ENCODE data around the gene CHRDL2.

Gene CHRDL2

DNA sequence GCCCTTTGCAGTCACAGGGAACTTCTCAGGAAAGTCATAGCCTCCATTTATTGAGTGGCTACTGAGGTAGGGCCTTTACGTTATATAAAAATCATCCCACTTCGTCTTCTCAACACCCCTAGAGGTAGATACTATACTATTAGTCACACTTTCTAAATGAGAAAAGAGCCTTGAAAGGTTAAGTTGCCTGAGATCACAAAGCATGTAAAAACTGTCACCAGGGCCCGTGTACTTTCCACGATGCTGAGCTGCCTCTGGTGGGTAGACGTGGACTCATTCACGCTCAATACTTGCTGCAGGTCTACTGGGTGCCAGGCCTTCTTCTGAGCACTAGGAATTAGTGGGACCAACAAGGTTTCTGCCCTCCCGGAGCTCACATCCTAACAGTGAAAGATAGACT, 16.3 kb downstream of the CHRDL2 start:
- Histone ChIP-seq H3K4me3 (replicated peaks; ENCODE audit: low read depth, low read length) (no peak overlapping the region), H3K27me3 (replicated peaks; ENCODE audit: control insufficient read depth, insufficient read depth, low read length) (no peaks in the 10 kb centered on the region), H3K36me3 (ENCODE audit: control insufficient read depth, insufficient read depth, low read length) (no peaks in the 10 kb centered on the region)
- TF ChIP-seq, protein P1, sequence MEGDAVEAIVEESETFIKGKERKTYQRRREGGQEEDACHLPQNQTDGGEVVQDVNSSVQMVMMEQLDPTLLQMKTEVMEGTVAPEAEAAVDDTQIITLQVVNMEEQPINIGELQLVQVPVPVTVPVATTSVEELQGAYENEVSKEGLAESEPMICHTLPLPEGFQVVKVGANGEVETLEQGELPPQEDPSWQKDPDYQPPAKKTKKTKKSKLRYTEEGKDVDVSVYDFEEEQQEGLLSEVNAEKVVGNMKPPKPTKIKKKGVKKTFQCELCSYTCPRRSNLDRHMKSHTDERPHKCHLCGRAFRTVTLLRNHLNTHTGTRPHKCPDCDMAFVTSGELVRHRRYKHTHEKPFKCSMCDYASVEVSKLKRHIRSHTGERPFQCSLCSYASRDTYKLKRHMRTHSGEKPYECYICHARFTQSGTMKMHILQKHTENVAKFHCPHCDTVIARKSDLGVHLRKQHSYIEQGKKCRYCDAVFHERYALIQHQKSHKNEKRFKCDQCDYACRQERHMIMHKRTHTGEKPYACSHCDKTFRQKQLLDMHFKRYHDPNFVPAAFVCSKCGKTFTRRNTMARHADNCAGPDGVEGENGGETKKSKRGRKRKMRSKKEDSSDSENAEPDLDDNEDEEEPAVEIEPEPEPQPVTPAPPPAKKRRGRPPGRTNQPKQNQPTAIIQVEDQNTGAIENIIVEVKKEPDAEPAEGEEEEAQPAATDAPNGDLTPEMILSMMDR (IDR thresholded peaks at IDR 0.05; ENCODE audit: insufficient read depth, low read length, poor library complexity, severe bottlenecking): no peak
- DNase-seq (ENCODE audit: extremely low read depth, insufficient read length): no peak

DNA sequence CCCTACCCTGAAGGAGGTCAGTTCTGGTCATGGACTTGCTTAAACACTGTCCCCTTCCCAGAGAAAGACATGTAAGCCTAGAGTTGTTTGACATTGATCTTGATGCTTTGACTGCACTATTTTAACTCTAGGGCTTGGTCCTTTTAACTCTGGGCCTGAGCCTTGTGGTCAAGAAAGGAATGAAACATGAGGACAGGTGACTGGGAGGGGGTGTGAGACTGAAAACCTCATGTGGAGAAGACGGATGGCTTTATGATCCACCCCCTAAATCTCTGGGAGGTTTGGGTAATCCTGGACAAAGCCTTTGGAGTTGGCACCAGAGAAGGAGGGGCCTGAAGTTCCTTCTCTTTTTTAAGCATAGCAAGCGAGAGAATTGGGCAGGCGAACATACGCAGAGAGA, 17.5 kb downstream of the CHRDL2 start:
- TF ChIP-seq, protein P1 (IDR thresholded peaks at IDR 0.05; ENCODE audit: insufficient read depth, low read length, poor library complexity, severe bottlenecking): no peak
- no peak for DNase-seq (ENCODE audit: extremely low read depth, insufficient read length)
- no peaks in the 10 kb centered on the region for H3K27me3 ChIP-seq (replicated peaks; ENCODE audit: control insufficient read depth, insufficient read depth, low read length)
- no peak overlapping the region for H3K4me3 ChIP-seq (replicated peaks; ENCODE audit: low read depth, low read length)
- no peaks in the 10 kb centered on the region for H3K36me3 ChIP-seq (ENCODE audit: control insufficient read depth, insufficient read depth, low read length)

GRCh38 chr11:74710281-74710938, 20.8 kb downstream of the CHRDL2 start:
- Histone ChIP-seq H3K27me3 (replicated peaks; ENCODE audit: control insufficient read depth, insufficient read depth, low read length) (no peaks in the 10 kb centered on the region), H3K36me3 (ENCODE audit: control insufficient read depth, insufficient read depth, low read length) (no peaks in the 10 kb centered on the region), H3K4me3 (replicated peaks; ENCODE audit: low read depth, low read length) (no peak overlapping the region)
- TF ChIP-seq, protein P1 (IDR thresholded peaks at IDR 0.05; ENCODE audit: insufficient read depth, low read length, poor library complexity, severe bottlenecking): no peak
- no peak for DNase-seq (ENCODE audit: extremely low read depth, insufficient read length)

- no peak for DNase-seq (ENCODE audit: extremely low read depth, insufficient read length)
- TF ChIP-seq, protein P1 (IDR thresholded peaks at IDR 0.05; ENCODE audit: insufficient read depth, low read length, poor library complexity, severe bottlenecking): no peak
- Histone ChIP-seq H3K4me3 (replicated peaks; ENCODE audit: low read depth, low read length) (no peak overlapping the region), H3K27me3 (replicated peaks; ENCODE audit: control insufficient read depth, insufficient read depth, low read length) (no peaks in the 10 kb centered on the region), H3K36me3 (ENCODE audit: control insufficient read depth, insufficient read depth, low read length) (no peaks in the 10 kb centered on the region)
Observed at GRCh38 chr11:74709175-74709574, 22.1 kb downstream of the CHRDL2 start.

DNA sequence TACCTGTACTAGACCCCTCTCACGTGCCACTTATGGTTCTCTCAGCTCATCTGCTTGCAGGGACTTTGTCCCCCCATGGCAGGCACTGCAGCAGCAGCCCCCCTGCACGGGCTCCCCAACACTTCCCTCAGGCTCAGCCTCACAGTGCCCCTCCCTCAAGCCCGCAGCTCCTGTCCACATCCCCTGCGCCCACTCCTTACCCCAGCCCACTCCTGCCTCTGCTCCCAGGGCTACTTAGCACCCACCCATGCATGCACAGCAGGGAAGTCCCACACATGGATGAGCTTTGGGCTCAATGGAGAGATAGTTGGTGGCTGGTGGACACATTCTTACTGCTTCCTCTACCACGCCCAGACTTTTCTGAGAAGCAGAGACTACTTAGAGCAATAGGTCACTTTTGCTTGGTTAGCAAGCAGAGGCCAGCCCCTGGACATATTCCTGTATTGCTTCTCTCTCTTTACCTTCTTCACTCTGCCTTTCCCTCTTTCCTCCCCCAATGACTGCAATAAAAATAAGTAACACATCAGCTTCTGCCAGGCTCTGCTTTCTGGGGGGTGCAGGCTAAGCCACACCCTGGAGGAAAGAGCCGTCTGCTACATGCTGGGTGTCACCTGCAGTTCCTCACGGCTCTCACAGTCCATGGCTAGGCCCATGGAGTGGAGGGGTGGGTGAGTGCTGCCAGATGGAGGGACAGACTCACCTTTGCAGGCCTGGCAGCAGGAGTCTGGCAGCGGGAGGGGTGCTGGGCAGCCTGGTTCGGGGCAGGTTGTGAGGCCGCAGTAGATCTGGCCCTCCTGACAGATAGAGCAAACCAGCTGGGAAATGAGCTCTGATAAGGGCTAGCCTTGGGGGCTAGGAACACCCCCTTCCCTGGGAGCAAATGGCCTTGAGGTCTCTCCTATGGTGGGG, 23.4 kb downstream of the CHRDL2 start:
- no peak for DNase-seq (ENCODE audit: extremely low read depth, insufficient read length)
- no peaks in the 10 kb centered on the region for H3K27me3 ChIP-seq (replicated peaks; ENCODE audit: control insufficient read depth, insufficient read depth, low read length)
- no peak overlapping the region for H3K4me3 ChIP-seq (replicated peaks; ENCODE audit: low read depth, low read length)
- H3K36me3 ChIP-seq (ENCODE audit: control insufficient read depth, insufficient read depth, low read length): no peaks in the 10 kb centered on the region
- TF ChIP-seq, protein P1 (IDR thresholded peaks at IDR 0.05; ENCODE audit: insufficient read depth, low read length, poor library complexity, severe bottlenecking): no peak
